NCI-H146 treated with DMSO at 0.1 percent for 48 hours (cell line): ENCODE results near the gene ATG9B.
"Not testable (repeated sequence)": the region's sequence is repeated elsewhere in the genome, so short reads cannot be mapped to it uniquely, and the experiment has no call there.

Experiments
- DNase-seq: peaks from one replicate; lab custom pipeline; 2025; ENCODE audit not compliant: unreplicated experiment; lab: John Stamatoyannopoulos, UW

ATG9B gene

DNA sequence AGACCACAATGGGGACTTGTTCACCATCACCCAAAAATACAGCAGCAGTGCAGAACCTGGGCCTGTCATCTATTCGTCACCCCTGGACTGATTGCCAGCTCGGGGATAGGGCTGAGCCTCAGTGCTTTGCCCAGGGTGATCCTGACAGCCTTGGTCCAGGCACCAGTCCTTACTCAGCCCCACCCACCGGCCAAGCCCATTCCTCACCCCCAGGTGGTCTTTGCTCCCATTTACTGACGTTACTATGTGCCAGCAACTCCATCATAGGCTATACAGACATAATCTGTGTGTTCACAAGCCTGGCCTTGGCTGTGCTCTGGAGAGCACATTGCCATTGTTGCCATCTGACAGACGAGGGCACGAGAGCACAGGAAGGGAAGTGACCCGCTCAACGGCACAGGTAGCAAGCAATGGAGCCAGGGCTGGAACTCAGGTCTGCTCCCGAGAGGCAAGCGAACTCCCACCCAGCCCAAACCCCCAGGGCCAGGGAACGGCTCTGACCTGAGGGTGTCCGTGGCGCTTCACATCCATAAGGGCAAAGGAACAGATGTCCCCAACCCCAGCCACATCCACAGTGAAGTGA is 6.8 kb downstream of the ATG9B start:
- DNase-seq: no peak

- no peak for DNase-seq
Observed at GRCh38 chr7:151016942-151017341, 7.4 kb downstream of the ATG9B start.

- DNase-seq: no peak
Observed at GRCh38 chr7:151016505-151016904, 7.8 kb downstream of the ATG9B start.

DNA sequence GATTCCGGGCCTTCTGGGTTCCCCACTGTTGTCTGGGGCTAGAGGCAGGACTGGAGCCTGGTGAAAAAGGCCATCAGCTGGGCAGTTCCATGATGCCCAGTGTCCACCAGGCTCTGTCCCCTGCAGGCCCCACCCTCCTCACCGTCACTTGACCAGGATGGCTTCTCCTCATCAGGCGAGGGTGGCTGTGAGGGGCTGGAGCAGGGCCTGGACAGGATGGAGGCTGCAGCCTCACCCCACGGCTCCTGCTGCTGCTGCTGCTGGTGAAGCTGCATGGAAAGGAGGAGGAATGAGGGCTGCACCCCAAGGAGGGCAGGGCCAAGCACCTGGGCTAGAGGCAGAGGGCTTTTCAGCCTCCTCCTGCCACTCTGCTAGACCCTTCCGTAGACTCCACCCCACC is 8.3 kb downstream of the ATG9B start:
- no peak for DNase-seq

GRCh38 chr7:151014950-151015349 is 9.3 kb downstream of the ATG9B start:
- no peak for DNase-seq

DNA sequence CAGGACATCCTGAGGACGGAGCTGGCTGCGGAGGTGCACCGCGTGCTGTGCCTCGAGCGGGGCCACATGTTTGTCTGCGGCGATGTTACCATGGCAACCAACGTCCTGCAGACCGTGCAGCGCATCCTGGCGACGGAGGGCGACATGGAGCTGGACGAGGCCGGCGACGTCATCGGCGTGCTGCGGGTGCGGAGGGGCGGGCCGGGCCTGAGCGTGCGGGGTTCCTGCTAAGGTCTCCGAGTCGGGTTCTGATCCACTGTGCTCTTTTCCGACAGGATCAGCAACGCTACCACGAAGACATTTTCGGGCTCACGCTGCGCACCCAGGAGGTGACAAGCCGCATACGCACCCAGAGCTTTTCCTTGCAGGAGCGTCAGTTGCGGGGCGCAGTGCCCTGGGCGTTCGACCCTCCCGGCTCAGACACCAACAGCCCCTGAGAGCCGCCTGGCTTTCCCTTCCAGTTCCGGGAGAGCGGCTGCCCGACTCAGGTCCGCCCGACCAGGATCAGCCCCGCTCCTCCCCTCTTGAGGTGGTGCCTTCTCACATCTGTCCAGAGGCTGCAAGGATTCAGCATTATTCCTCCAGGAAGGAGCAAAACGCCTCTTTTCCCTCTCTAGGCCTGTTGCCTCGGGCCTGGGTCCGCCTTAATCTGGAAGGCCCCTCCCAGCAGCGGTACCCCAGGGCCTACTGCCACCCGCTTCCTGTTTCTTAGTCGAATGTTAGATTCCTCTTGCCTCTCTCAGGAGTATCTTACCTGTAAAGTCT is 10.4 kb downstream of the ATG9B start:
- DNase-seq: no peak

- DNase-seq: no peak
Observed at GRCh38 chr7:151013356-151013732, 10.9 kb downstream of the ATG9B start.

DNA sequence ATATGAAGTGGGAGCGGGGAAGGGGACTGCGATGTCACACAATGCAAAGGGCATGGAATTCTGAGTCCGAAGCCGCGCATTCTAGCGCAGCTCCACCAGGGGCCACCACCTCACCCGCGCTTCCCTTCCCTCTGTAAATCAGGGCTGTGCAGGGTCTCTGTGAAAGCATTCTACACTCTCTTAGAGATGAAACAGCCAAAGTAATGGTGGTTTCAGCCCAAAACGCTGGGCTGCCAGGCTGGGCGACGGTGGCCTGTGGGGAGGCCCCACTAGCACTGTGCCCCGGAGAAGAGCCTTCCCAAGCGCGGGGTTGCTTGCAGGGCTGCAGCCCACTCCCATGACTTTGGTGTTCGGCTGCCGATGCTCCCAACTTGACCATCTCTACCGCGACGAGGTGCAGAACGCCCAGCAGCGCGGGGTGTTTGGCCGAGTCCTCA is 11.4 kb downstream of the ATG9B start:
- no peak for DNase-seq

- DNase-seq: no peak
Observed at GRCh38 chr7:151012031-151012692, 12.1 kb downstream of the ATG9B start.

- DNase-seq: not testable (repeated sequence)
Observed at GRCh38 chr7:151011616-151012015, 12.7 kb downstream of the ATG9B start.

- no peak for DNase-seq
Observed at GRCh38 chr7:151011097-151011409, 13.2 kb downstream of the ATG9B start.

DNA sequence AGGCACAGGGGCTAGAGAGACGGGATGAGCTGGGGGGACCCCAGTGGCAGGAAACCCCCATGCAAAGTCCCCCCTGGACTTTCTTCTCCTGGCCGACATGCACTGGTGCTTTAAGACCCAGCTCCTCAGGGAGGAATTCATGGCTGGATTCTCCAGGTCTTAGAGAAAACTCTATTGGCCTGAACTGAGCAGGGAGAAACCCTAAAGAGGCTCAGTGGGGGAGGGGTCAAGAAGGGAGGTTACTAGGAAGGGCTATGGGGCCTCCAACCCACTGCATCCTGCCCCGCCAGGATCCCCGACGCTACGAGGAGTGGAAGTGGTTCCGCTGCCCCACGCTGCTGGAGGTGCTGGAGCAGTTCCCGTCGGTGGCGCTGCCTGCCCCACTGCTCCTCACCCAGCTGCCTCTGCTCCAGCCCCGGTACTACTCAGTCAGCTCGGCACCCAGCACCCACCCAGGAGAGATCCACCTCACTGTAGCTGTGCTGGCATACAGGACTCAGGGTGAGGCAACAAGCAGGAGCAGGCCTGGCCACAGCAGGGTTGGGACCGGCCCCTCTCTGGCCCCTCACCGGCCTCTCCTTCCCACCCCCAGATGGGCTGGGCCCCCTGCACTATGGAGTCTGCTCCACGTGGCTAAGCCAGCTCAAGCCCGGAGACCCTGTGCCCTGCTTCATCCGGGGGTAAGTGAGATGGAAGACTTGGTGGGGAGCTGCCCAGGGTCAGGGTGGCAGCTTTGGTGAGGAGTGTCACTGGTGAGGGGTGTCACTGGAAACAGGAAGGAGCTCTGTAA is 13.8 kb downstream of the ATG9B start:
- no peak for DNase-seq

- DNase-seq: no peak
Observed at GRCh38 chr7:151010037-151010306, 14.3 kb downstream of the ATG9B start.

- no peak for DNase-seq
Observed at GRCh38 chr7:151009327-151010036, 14.8 kb downstream of the ATG9B start.

GRCh38 chr7:151008511-151009323 is 15.6 kb downstream of the ATG9B start:
- DNase-seq: no peak

DNA sequence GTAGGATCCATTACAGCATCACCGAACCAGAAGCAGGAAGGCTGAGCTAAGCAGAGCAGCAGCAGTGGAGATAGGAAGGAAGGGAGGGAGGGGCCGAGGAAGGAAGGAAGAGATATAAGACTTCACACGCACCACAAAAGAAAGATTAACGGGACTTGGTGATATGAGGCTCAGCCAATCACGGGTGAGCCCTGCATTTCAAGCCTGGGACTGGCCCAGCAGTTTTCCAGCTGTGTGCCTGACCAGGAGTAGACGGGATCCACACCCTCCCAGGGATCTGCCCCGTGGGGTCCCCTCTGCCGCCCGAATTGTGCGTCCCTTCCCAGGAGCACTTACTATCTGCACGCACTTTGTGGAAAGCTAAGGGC is 16.2 kb downstream of the ATG9B start:
- no peak for DNase-seq

GRCh38 chr7:151007469-151007898 is 16.8 kb downstream of the ATG9B start:
- DNase-seq: no peak

- DNase-seq: no peak
Observed at GRCh38 chr7:151006590-151007300, 17.5 kb downstream of the ATG9B start.

DNA sequence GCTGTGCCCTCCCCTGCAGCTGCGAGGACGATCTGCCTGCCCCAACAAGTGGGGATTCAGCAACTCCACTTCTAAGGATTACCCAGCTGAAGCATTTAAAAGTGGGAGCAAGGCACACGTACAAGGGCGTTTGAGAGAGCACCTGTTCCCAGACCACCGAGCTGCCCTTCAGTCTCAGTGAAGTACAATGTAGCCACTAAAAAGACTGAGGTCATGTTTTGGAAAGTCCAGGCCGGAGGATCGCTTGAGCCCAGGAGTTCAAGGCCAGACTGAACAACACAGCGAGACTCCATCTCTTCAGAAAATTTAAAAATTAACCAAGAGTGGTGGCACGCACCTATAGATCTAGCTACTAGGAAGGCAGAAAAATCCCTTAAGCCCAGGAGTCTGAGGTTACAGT is 18.7 kb downstream of the ATG9B start:
- DNase-seq: no peak

DNA sequence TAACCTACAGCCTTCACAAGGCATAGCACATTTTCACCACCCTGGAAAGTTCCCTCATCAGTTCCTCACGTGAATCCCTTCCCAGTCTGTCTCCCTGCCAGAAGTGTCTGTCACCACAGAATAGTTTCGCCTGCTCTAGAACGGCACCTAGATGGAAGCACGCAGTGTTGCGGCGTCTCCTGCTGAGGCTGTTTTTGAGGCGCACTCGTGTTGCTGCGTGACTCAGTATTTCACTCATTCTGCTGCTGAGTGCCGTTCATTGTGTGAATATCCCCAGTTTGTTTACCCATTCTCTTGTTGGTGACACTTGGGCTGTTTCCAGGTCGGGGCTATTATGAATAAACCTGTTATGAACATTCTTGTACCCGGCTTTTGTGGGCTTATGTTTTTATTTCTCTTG is 20.7 kb downstream of the ATG9B start:
- DNase-seq: no peak
